Cardiac muscle cell (in vitro differentiated cells and primary cell): Measurements from ENCODE around the gene PDZRN4. TPM values are rescaled to one million over a fixed set of nuclear protein-coding genes. Genes with fewer than 3 reads are reported as not detected.

Source experiments
- DNase-seq, 2 donors: peaks; one replicate each; pipeline versions ENCODE4 v3.0.0 to v3.0.0-alpha.2; 2010 to 2017; ENCODE audit warnings: low read depth in 1 of 2, low spot score in 1 of 2
- H3K27ac ChIP-seq: fragments of 200-600 bp; sonication (generic); 2 replicates; pipeline ENCODE4 v1.5.1; 2016
- H3K27me3 ChIP-seq: fragments of 200-600 bp; sonication (generic); 2 replicates; pipeline ENCODE4 v1.6.0; 2016; ENCODE audit warnings: control low read depth
- H3K36me3 ChIP-seq: fragments of 200-600 bp; sonication (generic); 2 replicates; pipeline ENCODE4 v1.5.1; 2016; ENCODE audit warnings: control low read depth
- H3K4me1 ChIP-seq: fragments of 200-600 bp; sonication (generic); 2 replicates; pipeline ENCODE4 v1.8.1; 2017; ENCODE audit warnings: low read depth, mild to moderate bottlenecking, mixed run types
- H3K4me3 ChIP-seq: fragments of 200-600 bp; sonication (generic); 2 replicates; pipeline ENCODE4 v1.5.1; 2016; ENCODE audit warnings: mild to moderate bottlenecking
- H3K9me3 ChIP-seq: fragments of 200-600 bp; sonication (generic); 2 replicates; pipeline ENCODE4 v1.5.1; 2017; ENCODE audit warnings: low read depth, mild to moderate bottlenecking, control low read depth
- CTCF ChIP-seq: IDR thresholded peaks from 2 replicates; pipeline ENCODE4 v1.5.1; 2012; ENCODE audit warnings: low read depth, mild to moderate bottlenecking, low read length
- polyA plus RNA-seq: library from polyadenylated mRNA; unstranded; fragments of >200 nt; fragmentation: Nextera tagmentation; extraction: Ambion mirVana; gene quantifications from 2 replicates; pipeline ENCODE4 v1.2.1, GENCODE V29; 2016
- total RNA-seq: library from RNA; depleted of rRNA; stranded (reverse); fragments of >200 nt; gene quantifications from 2 replicates; pipeline ENCODE4 v1.2.3, GENCODE V29; 2016

The PDZRN4 gene
- total and polyA plus RNA-seq, 2 experiments from 2014 or later: 2.9 to 5.0 TPM

GRCh38 chr12:41552588-41552987 is 364.5 kb downstream of the PDZRN4 start:
- H3K36me3 ChIP-seq: no peaks in the 10 kb centered on the region
- H3K4me3 ChIP-seq: no peak overlapping the region
- no peaks in the 10 kb centered on the region for H3K4me1 ChIP-seq
- no peaks in the 10 kb centered on the region for H3K9me3 ChIP-seq
- DNase-seq: no peak
- no peak for TF ChIP-seq CTCF
- H3K27me3 ChIP-seq: no peaks in the 10 kb centered on the region
- H3K27ac ChIP-seq: no peak overlapping the region

GRCh38 chr12:41556176-41556575 is 368.1 kb downstream of the PDZRN4 start:
- H3K4me1 ChIP-seq: no peaks in the 10 kb centered on the region
- TF ChIP-seq CTCF: no peak
- H3K36me3 ChIP-seq: no peaks in the 10 kb centered on the region
- H3K4me3 ChIP-seq: no peak overlapping the region
- H3K27me3 ChIP-seq: no peaks in the 10 kb centered on the region
- no peak overlapping the region for H3K27ac ChIP-seq
- DNase-seq: no peak
- H3K9me3 ChIP-seq: no peaks in the 10 kb centered on the region

GRCh38 chr12:41557344-41557743 is 369.2 kb downstream of the PDZRN4 start:
- no peak for TF ChIP-seq CTCF
- Histone ChIP-seq H3K9me3 (no peaks in the 10 kb centered on the region), H3K27me3 (no peaks in the 10 kb centered on the region), H3K4me3 (no peak overlapping the region), H3K4me1 (no peaks in the 10 kb centered on the region), H3K36me3 (no peaks in the 10 kb centered on the region), H3K27ac (no peak overlapping the region)
- no peak for DNase-seq

- DNase-seq: no peak
- Histone ChIP-seq H3K27ac (no peak overlapping the region), H3K4me3 (no peak overlapping the region), H3K4me1 (no peaks in the 10 kb centered on the region), H3K27me3 (no peaks in the 10 kb centered on the region), H3K36me3 (no peaks in the 10 kb centered on the region), H3K9me3 (no peaks in the 10 kb centered on the region)
- TF ChIP-seq CTCF: no peak
Observed at GRCh38 chr12:41558671-41559070, 370.6 kb downstream of the PDZRN4 start.

- H3K4me1 ChIP-seq: no peaks in the 10 kb centered on the region
- no peaks in the 10 kb centered on the region for H3K9me3 ChIP-seq
- no peak overlapping the region for H3K4me3 ChIP-seq
- no peaks in the 10 kb centered on the region for H3K27me3 ChIP-seq
- DNase-seq: no peak
- H3K36me3 ChIP-seq: no peaks in the 10 kb centered on the region
- no peak overlapping the region for H3K27ac ChIP-seq
- no peak for TF ChIP-seq CTCF
Observed at GRCh38 chr12:41563051-41563450, 374.9 kb downstream of the PDZRN4 start.

GRCh38 chr12:41564816-41565215 is 376.7 kb downstream of the PDZRN4 start:
- Histone ChIP-seq H3K27me3 (no peaks in the 10 kb centered on the region), H3K4me3 (no peak overlapping the region), H3K9me3 (no peaks in the 10 kb centered on the region), H3K27ac (no peak overlapping the region), H3K36me3 (no peaks in the 10 kb centered on the region), H3K4me1 (no peaks in the 10 kb centered on the region)
- DNase-seq: no peak
- no peak for TF ChIP-seq CTCF
